ENCODE results near the gene IL16.

- TF ChIP-seq TCF7L2 (IDR thresholded peaks at IDR 0.05; ENCODE audit: borderline replicate concordance, extremely low read depth, insufficient read depth, insufficient read length) (no peak), MAX (IDR thresholded peaks at IDR 0.05) (no peak), CTCF (IDR thresholded peaks at IDR 0.05 in 2 of 3, conservative IDR thresholded peaks at IDR 0.05 in 1 of 3; ENCODE audit: borderline replicate concordance in 1 of 3, insufficient read depth in 1 of 3, low read depth in 2 of 3, low read length in 2 of 3) (no peak), EGR1 (IDR thresholded peaks at IDR 0.05; ENCODE audit: low read depth) (no peak), EZH2phosphoT487 (IDR thresholded peaks at IDR 0.05; ENCODE audit: borderline replicate concordance) (no peak), SIN3A (IDR thresholded peaks at IDR 0.05; ENCODE audit: low read depth) (no peak), SP1 (IDR thresholded peaks at IDR 0.05; ENCODE audit: low read depth) (no peak), ATF3 (IDR thresholded peaks at IDR 0.05) (no peak), POLR2AphosphoS5 (IDR thresholded peaks at IDR 0.05; ENCODE audit: low read depth, low read length) (no peak), EZH2 (IDR thresholded peaks at IDR 0.05) (no peak), CEBPB (IDR thresholded peaks at IDR 0.05; ENCODE audit: low read depth) (no peak), POLR2A (IDR thresholded peaks at IDR 0.05; ENCODE audit: borderline replicate concordance, extremely low read depth, insufficient read depth, insufficient read length) (no peak), ZNF274 (IDR thresholded peaks at IDR 0.05; ENCODE audit: low read depth, low read length) (no peak)
Measured at GRCh38 chr15:81188354-81188753, 8.3 kb upstream of the IL16 start.

All from HCT116 (cell line).